Testis (tissue), 3 donors: ENCODE results near the gene MCM5. TPM values are rescaled to one million over a fixed set of nuclear protein-coding genes. Genes with fewer than 3 reads are reported as not detected.
"Not testable (repeated sequence)": the region's sequence is repeated elsewhere in the genome, so short reads cannot be mapped to it uniquely, and the experiment has no call there.

ENCODE experiments used
- DNase-seq: peaks from one replicate; pipeline ENCODE4 v3.0.0-alpha.2; 2019
- H3K27ac ChIP-seq, 2 donors: fragments of 200-600 bp; sonication (generic); one replicate each; pipeline ENCODE4 v1.5.1; 2019
- H3K27me3 ChIP-seq: fragments of 200-600 bp; sonication (generic); one replicate; pipeline ENCODE4 v1.5.1; 2019
- H3K36me3 ChIP-seq: fragments of 200-600 bp; sonication (generic); one replicate; pipeline ENCODE4 v1.5.1; 2017; ENCODE audit warnings: low read depth; ENCODE audit errors: missing control alignments
- H3K4me1 ChIP-seq: fragments of 200-600 bp; sonication (generic); one replicate; pipeline ENCODE4 v1.5.1; 2019
- H3K4me3 ChIP-seq, 2 donors: fragments of 200-600 bp; sonication (generic); one replicate each; pipeline ENCODE4 v1.5.1; 2017 to 2019
- H3K9me3 ChIP-seq: fragments of 200-600 bp; sonication (generic); one replicate; pipeline ENCODE4 v1.5.1; 2017
- POLR2A ChIP-seq: fragments of 450-650 bp; IDR thresholded peaks from one replicate; pipeline ENCODE4 v1.6.1; 2017; ENCODE audit warnings: antibody characterized with exemption, mild to moderate bottlenecking, moderate library complexity
- WGBS, 2 donors: methylation state at CpG; one replicate each; pipeline ENCODE4 v1.1.5; 2018; 5-methylcytosine and 5-hydroxymethylcytosine counted together
- intact Hi-C: fragments of 100-400 bp; cut with DNase I; formaldehyde crosslinking; loops from one replicate; pipeline ENCODE4 v1.15.1; 2023; ENCODE audit warnings: low total_unique reads
- polyA plus RNA-seq: library from polyadenylated mRNA; stranded (reverse); fragments of 350-450 nt; fragmentation: Illumina TruSeq; extraction: RNeasy Lipid Tissue Mini Kit (QIAGEN cat#74804); gene quantifications from one replicate; pipeline ENCODE4 v1.2.3, GENCODE V29; 2014; ENCODE audit warnings: low read depth, low replicate concordance; ENCODE audit not compliant: insufficient read depth
- total RNA-seq, 2 donors: library from RNA; depleted of rRNA; stranded (reverse); fragments of >200 nt; gene quantifications; one replicate each; pipeline ENCODE4 v1.2.3, GENCODE V29; 2016
- TF ChIP-seq, protein P1 (sequence below), 3 experiments: fragments of 450-650 bp in 2 of 3; fragments of 200-600 bp in 1 of 3; sonication (generic) in 1 of 3; IDR thresholded peaks; one replicate each; pipeline ENCODE4 v1.5.1; 2016 to 2019; ENCODE audit warnings: antibody characterized with exemption in 3 of 3, mild to moderate bottlenecking in 2 of 3, moderate library complexity in 1 of 3

The MCM5 gene
- total and polyA plus RNA-seq, 3 donors from 2014 or later = 34.3 to 49.6 (median 42.1) TPM

DNA sequence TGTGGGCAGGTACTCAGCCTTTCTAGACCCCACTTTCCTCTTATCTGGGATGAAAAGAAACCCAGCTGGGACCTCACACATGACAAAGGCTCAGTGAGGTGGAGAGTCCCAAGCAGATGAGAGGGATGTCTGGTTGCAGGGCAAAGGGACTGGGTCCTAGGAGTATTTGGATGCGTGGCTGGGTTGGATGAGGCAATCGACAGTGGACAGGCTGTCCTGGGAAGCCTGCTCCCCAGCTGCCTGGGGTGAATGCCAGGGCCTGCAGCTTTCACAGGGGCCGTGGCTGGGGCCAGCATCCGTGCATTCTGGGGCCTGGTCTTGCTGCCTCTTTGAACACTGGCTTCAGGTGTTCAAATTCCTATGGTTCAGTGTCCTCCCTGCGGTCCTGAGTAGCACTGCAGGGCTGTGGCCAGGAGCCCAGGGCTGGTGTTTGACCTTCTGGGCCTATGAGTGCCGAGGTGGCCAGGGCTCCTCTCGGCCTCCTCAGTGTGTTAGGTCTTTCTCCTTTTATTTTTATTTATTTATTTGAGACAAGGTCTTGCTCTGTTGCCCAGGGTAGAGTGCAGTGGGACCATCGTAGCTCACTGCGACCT is 65.3 kb downstream of the MCM5 start:
- H3K9me3 ChIP-seq = no peaks in the 10 kb centered on the region
- H3K27me3 ChIP-seq = no peaks in the 10 kb centered on the region
- H3K4me3 ChIP-seq = no peak overlapping the region
- intact Hi-C loops = no loop called here
- WGBS, 2 donors = 67 to 78% methylated on average over 9 of the region's 9 CpGs
- peaks cover 13% of the 10 kb centered on the region for H3K4me1 ChIP-seq
- H3K27ac ChIP-seq = no peak overlapping the region
- TF ChIP-seq, protein P1, sequence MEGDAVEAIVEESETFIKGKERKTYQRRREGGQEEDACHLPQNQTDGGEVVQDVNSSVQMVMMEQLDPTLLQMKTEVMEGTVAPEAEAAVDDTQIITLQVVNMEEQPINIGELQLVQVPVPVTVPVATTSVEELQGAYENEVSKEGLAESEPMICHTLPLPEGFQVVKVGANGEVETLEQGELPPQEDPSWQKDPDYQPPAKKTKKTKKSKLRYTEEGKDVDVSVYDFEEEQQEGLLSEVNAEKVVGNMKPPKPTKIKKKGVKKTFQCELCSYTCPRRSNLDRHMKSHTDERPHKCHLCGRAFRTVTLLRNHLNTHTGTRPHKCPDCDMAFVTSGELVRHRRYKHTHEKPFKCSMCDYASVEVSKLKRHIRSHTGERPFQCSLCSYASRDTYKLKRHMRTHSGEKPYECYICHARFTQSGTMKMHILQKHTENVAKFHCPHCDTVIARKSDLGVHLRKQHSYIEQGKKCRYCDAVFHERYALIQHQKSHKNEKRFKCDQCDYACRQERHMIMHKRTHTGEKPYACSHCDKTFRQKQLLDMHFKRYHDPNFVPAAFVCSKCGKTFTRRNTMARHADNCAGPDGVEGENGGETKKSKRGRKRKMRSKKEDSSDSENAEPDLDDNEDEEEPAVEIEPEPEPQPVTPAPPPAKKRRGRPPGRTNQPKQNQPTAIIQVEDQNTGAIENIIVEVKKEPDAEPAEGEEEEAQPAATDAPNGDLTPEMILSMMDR (IDR thresholded peaks at IDR 0.05) = no peak
- no peak for TF ChIP-seq POLR2A
- H3K36me3 ChIP-seq = no peaks in the 10 kb centered on the region
- DNase-seq = peak; percentile 60

DNA sequence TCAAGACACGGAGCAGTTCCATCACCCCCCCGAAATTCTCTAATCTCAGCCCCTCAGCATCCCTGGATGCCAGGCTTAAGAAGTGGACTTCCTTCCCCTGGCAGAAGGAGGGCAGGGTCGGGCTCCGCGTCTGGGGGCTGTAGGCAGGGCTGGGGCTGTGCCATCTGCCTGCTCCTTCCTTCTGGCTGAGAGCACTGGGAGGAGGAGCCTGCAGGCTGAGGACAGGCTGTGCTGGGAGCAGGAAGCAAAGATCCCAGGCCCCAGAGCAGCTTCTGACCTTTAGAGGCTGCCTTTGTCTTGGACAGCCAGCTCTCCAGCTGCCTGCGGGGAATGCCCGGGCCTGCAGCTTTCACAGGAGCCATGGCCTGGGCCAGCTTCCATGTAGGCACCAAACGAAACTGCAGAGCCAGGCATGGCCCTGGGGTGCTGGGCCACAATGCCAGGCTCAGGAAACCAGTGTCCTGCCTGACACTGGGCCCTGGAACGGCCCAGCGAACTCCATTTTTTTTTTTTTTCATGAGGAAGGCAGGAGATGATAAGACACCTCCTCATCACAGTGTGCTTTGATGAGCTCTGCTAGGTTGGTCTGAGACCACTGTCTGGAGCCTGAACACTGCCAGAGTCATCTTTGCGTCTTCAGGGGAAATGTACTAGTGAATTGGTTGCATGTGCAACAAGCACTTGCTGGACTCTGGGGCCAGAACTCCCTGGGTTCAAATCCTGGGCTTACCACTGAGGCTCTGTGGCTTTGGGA is 67.9 kb downstream of the MCM5 start:
- Histone ChIP-seq H3K9me3 (no peaks in the 10 kb centered on the region), H3K27me3 (no peaks in the 10 kb centered on the region), H3K36me3 (no peaks in the 10 kb centered on the region), H3K4me1 (peaks cover 13% of the 10 kb centered on the region), H3K4me3 (no peak overlapping the region), H3K27ac (peak overlapping the region; percentile 27 to 81)
- intact Hi-C loops = no loop called here
- 29 to 50% methylated on average over 9 to 11 of the region's 11 CpGs for WGBS, 2 donors
- TF ChIP-seq, protein P1 (IDR thresholded peaks at IDR 0.05) = no peak
- no peak for TF ChIP-seq POLR2A
- peak; percentile 84 for DNase-seq

DNA sequence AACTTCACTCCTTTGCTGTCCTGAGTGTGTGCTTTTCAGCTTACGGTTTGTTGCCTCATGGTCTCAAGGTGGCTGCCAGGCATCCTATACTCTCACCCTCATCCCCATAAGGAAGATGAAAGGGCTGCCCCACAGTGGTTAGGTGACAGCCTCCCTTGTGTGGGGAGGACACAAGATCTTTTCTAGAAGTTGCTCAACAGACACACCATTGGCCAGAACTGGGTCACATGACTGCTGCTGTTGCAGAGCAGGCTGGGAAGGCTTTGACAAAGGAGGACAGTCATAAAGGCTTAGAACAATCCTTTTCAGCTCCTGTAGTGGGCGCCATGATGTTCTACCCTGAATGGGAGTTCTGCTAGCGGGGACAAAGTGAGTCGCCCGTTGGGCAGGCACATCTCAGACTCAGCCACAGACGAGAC is 71.0 kb downstream of the MCM5 start:
- peaks cover 13% of the 10 kb centered on the region for H3K4me1 ChIP-seq
- H3K4me3 ChIP-seq = no peak overlapping the region
- intact Hi-C loops = no loop called here
- no peak overlapping the region for H3K27ac ChIP-seq
- no peaks in the 10 kb centered on the region for H3K27me3 ChIP-seq
- H3K36me3 ChIP-seq = no peaks in the 10 kb centered on the region
- WGBS, 2 donors = 96 to 100% methylated on average over 6 of the region's 6 CpGs
- no peak for DNase-seq
- TF ChIP-seq, protein P1 (IDR thresholded peaks at IDR 0.05) = no peak
- no peak for TF ChIP-seq POLR2A
- H3K9me3 ChIP-seq = no peaks in the 10 kb centered on the region

DNA sequence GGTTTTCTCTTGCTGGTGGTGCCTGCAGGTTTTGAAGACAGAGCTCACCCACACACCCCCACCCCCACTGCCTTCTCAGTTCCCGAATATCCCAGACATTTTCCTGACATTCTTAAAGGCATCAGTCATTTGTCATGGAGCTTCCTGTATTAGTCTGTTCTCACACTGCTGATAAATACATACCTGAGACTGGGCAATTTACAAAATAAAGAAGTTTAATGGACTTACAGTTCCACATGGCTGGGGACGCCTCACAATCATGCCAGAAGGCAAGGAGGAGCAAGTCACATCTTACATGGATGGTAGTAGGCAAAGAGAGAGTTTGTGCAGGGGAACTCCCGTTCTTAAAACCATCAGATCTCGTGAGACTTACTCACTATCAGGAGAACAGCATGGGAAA is 71.6 kb downstream of the MCM5 start:
- intact Hi-C loops, H3K4me3 ChIP-seq, H3K27ac ChIP-seq, H3K36me3 ChIP-seq, H3K9me3 ChIP-seq, H3K27me3 ChIP-seq, DNase-seq: not testable (repeated sequence)
- peaks cover 13% of the 10 kb centered on the region for H3K4me1 ChIP-seq
- WGBS, 2 donors = 87 to 90% methylated on average over 4 of the region's 4 CpGs

DNA sequence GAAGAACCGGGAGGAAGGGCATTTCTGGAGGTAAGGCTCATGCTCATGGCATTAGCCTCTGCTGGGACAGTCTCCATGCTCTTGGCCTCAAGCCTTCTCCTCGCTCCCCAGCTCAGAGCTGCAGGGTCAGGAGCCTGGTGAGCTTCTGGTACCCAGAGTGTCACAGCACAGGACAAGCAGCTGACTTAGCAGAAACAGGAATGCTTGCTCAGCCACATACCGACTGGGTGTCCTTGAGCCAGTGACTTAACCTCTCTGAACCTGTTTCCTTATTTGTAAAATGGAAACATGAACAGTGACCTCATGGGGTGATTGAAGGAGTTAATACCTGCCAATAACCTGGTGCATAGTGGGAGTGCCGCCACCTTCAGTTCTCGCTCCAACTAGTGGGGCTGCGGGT is 72.5 kb downstream of the MCM5 start:
- Histone ChIP-seq H3K27ac (no peak overlapping the region), H3K4me3 (no peak overlapping the region), H3K36me3 (no peaks in the 10 kb centered on the region), H3K9me3 (no peaks in the 10 kb centered on the region), H3K27me3 (no peaks in the 10 kb centered on the region), H3K4me1 (peaks cover 9% of the 10 kb centered on the region)
- WGBS, 2 donors = 81 to 83% methylated on average over 3 to 6 of the region's 6 CpGs
- intact Hi-C loops = no loop called here
- no peak for DNase-seq
- no peak for TF ChIP-seq POLR2A
- TF ChIP-seq, protein P1 (IDR thresholded peaks at IDR 0.05) = no peak
